CD14-positive monocyte (primary cell): Measurements from ENCODE around the gene KRTAP10-10. TPM values are rescaled to one million over a fixed set of nuclear protein-coding genes. Genes with fewer than 3 reads are reported as not detected.
"Not testable (repeated sequence)": the region's sequence is repeated elsewhere in the genome, so short reads cannot be mapped to it uniquely, and the experiment has no call there.

Experiments used
- DNase-seq, 3 donors: peaks; one replicate each; pipeline ENCODE4 v3.0.0-alpha.2; 2011 to 2022
- H2AFZ ChIP-seq: 2 replicates; pipeline ENCODE4 v1.6.0; 2012; ENCODE audit warnings: mild to moderate bottlenecking, low read depth, low read length, inconsistent platforms; ENCODE audit not compliant: insufficient read depth, poor library complexity, severe bottlenecking
- H3K27ac ChIP-seq, 2 donors: 1 replicate in 1 of 2; 2 replicates in 1 of 2; pipeline ENCODE4 v1.5.1; 2012 to 2013; ENCODE audit warnings: low read length in 2 of 2, control low read depth in 1 of 2, inconsistent platforms in 1 of 2, low read depth in 1 of 2, mild to moderate bottlenecking in 1 of 2
- H3K27me3 ChIP-seq, 2 donors: one replicate each; pipeline versions ENCODE4 v1.6.0 to v1.6.1; 2011 to 2013; ENCODE audit warnings: low read length in 2 of 2; ENCODE audit not compliant: control insufficient read depth in 2 of 2, insufficient read depth in 2 of 2
- H3K36me3 ChIP-seq, 2 donors: replicated peaks in 1 of 2; 1 replicate in 1 of 2; 2 replicates in 1 of 2; pipeline versions ENCODE4 v1.5.1 to v1.6.1; 2012 to 2013; ENCODE audit warnings: low read length in 2 of 2, control low read depth in 1 of 2, inconsistent platforms in 1 of 2, mild to moderate bottlenecking in 1 of 2; ENCODE audit not compliant: insufficient read depth in 2 of 2, control insufficient read depth in 1 of 2
- H3K4me1 ChIP-seq, 2 donors: 1 replicate in 1 of 2; 2 replicates in 1 of 2; pipeline versions ENCODE4 v1.5.1 to v1.6.1; 2012 to 2013; ENCODE audit warnings: low read length in 2 of 2, control low read depth in 1 of 2, inconsistent platforms in 1 of 2, mild to moderate bottlenecking in 1 of 2, moderate library complexity in 1 of 2; ENCODE audit not compliant: insufficient read depth in 2 of 2, control insufficient read depth in 1 of 2
- H3K4me2 ChIP-seq: replicated peaks from 2 replicates; pipeline ENCODE3; 2012; ENCODE audit warnings: low read length, moderate library complexity, mild to moderate bottlenecking; ENCODE audit not compliant: poor library complexity, severe bottlenecking; ENCODE audit errors: extremely low read depth
- H3K4me3 ChIP-seq, 3 experiments: fragments of 200-600 bp in 1 of 3; sonication (generic) in 1 of 3; replicated peaks in 1 of 3; 1 replicate in 2 of 3; 2 replicates in 1 of 3; pipeline ENCODE4 v1.5.1; 2011 to 2013; ENCODE audit warnings: low read length in 3 of 3, mild to moderate bottlenecking in 3 of 3, control low read depth in 2 of 3, low read depth in 2 of 3, inconsistent platforms in 1 of 3, moderate library complexity in 1 of 3
- H3K79me2 ChIP-seq: 2 replicates; pipeline ENCODE4 v1.6.0; 2012; ENCODE audit warnings: mild to moderate bottlenecking, control low read depth, inconsistent platforms, low read length, moderate library complexity; ENCODE audit not compliant: insufficient read depth
- H3K9ac ChIP-seq: 2 replicates; pipeline ENCODE4 v1.6.0; 2017; ENCODE audit warnings: low read length, mild to moderate bottlenecking; ENCODE audit not compliant: insufficient read depth, poor library complexity, severe bottlenecking
- H3K9me3 ChIP-seq, 2 donors: replicated peaks in 1 of 2; 1 replicate in 1 of 2; 2 replicates in 1 of 2; pipeline versions ENCODE4 v1.5.1 to v1.6.1; 2012 to 2013; ENCODE audit warnings: low read length in 2 of 2, control low read depth in 1 of 2; ENCODE audit not compliant: control insufficient read depth in 1 of 2, insufficient read depth in 1 of 2
- H4K20me1 ChIP-seq: 2 replicates; pipeline ENCODE4 v1.6.0; 2012; ENCODE audit warnings: mild to moderate bottlenecking, low read length, control low read depth, moderate library complexity; ENCODE audit not compliant: insufficient read depth
- H3K27ac Mint-ChIP-seq, 7 donors: one replicate each; pipeline ENCODE4 v1.8.0; 2020; ENCODE audit warnings: mild to moderate bottlenecking in 7 of 7, mixed read lengths in 7 of 7, moderate library complexity in 6 of 7, inconsistent platforms in 2 of 7
- H3K27me3 Mint-ChIP-seq, 3 donors: one replicate each; pipeline ENCODE4 v1.8.0; 2021 to 2022; ENCODE audit warnings: low read depth in 3 of 3, mild to moderate bottlenecking in 3 of 3, mixed read lengths in 3 of 3, moderate library complexity in 3 of 3, inconsistent platforms in 1 of 3
- H3K36me3 Mint-ChIP-seq, 2 donors: one replicate each; pipeline ENCODE4 v1.8.0; 2020; ENCODE audit warnings: mixed read lengths in 2 of 2, inconsistent platforms in 1 of 2, mild to moderate bottlenecking in 1 of 2
- H3K4me1 Mint-ChIP-seq: one replicate; pipeline ENCODE4 v1.8.0; 2020; ENCODE audit warnings: mild to moderate bottlenecking, mixed read lengths
- H3K4me3 Mint-ChIP-seq, 2 donors: one replicate each; pipeline ENCODE4 v1.8.0; 2020; ENCODE audit warnings: mild to moderate bottlenecking in 2 of 2, mixed read lengths in 2 of 2, moderate library complexity in 1 of 2
- H3K9me3 Mint-ChIP-seq, 7 donors: one replicate each; pipeline ENCODE4 v1.8.0; 2020 to 2022; ENCODE audit warnings: mixed read lengths in 7 of 7, mild to moderate bottlenecking in 6 of 7, moderate library complexity in 6 of 7, inconsistent platforms in 2 of 7
- CTCF ChIP-seq: fragments of 200-600 bp; IDR thresholded peaks from one replicate; pipeline ENCODE4 v1.8.0; 2022; ENCODE audit warnings: antibody characterized with exemption, mild to moderate bottlenecking
- WGBS: methylation state at CpG from one replicate; pipeline ENCODE4 v1.1.5; 2013; ENCODE audit warnings: missing lambda C conversion rate; ENCODE audit not compliant: insufficient coverage; 5-methylcytosine and 5-hydroxymethylcytosine counted together
- intact Hi-C, 2 donors: fragments of 100-400 bp; cut with micrococcal nuclease; formaldehyde crosslinking; loops; one replicate each; pipeline versions ENCODE4 v1.15.0 to v1.15.1; 2023
- polyA plus RNA-seq, 3 donors: library from polyadenylated mRNA; depleted of rRNA in 1 of 3; unstranded in 2 of 3; stranded (reverse) in 1 of 3; fragments of 300-500 nt in 2 of 3; fragments of >200 nt in 1 of 3; fragmentation: Illumina TruSeq in 2 of 3; gene quantifications; 1 replicate in 2 of 3; 2 replicates in 1 of 3; pipeline ENCODE4 v1.2.3, GENCODE V29; 2012 to 2021

KRTAP10-10 gene
- polyA plus RNA-seq, 3 donors = not detected

DNA sequence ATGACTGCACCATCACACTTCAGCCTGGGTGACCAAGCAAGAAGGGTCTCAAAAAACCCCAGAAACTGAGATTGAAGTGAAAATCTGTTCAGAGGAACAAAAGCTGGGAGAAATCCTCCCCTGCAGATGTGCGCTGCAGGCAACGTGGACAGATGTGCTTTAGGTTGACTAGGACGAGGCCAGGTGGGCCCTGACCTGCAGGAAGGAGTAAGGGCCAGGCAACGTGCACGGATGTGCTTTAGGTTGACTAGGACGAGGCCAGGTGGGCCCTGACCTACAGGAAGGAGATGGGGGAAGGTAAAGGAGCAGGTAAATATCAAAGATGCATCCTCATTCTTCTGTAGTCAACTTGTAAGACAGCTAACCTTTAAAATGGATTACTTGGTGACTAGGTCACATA is 47.3 kb downstream of the KRTAP10-10 start:
- Mint-ChIP-seq H3K9me3 (peaks cover 0 to 2% (median 0%) of the 10 kb centered on the region in 7 donors), H3K27ac (no peak overlapping the region), H3K4me1 (no peaks in the 10 kb centered on the region), H3K4me3 (no peak overlapping the region), H3K36me3 (no peaks in the 10 kb centered on the region), H3K27me3 (peaks cover 9 to 23% (median 11%) of the 10 kb centered on the region in 3 donors)
- no peak overlapping the region for H3K27ac ChIP-seq
- no peaks in the 10 kb centered on the region for H3K27me3 ChIP-seq
- no peaks in the 10 kb centered on the region for H3K79me2 ChIP-seq
- H3K9ac ChIP-seq = no peak overlapping the region
- intact Hi-C loops = no loop called here
- H3K36me3 ChIP-seq = no peaks in the 10 kb centered on the region
- H3K4me2 ChIP-seq = no peak overlapping the region
- no peak for DNase-seq
- 72% methylated on average over 3 of the region's 6 CpGs for WGBS
- H3K4me1 ChIP-seq = no peaks in the 10 kb centered on the region
- H2AFZ ChIP-seq = no peak overlapping the region
- H3K9me3 ChIP-seq = no peaks in the 10 kb centered on the region
- H4K20me1 ChIP-seq = no peaks in the 10 kb centered on the region
- H3K4me3 ChIP-seq = no peak overlapping the region
- no peak for TF ChIP-seq CTCF

GRCh38 chr21:44685050-44685449 is 47.9 kb downstream of the KRTAP10-10 start:
- peaks cover 10 to 22% (median 11%) of the 10 kb centered on the region in 3 donors for H3K27me3 Mint-ChIP-seq
- H3K4me3 Mint-ChIP-seq, H2AFZ ChIP-seq, H3K4me1 ChIP-seq, H3K27ac ChIP-seq, H3K9me3 Mint-ChIP-seq, H3K79me2 ChIP-seq, intact Hi-C loops, H3K36me3 ChIP-seq, H3K36me3 Mint-ChIP-seq, H3K9me3 ChIP-seq, H3K4me2 ChIP-seq, DNase-seq, H3K27ac Mint-ChIP-seq, H4K20me1 ChIP-seq, H3K4me1 Mint-ChIP-seq, H3K4me3 ChIP-seq, H3K27me3 ChIP-seq, H3K9ac ChIP-seq: not testable (repeated sequence)
- no CpG with 5 or more reads among the region's 6 CpGs for WGBS
